GM12878 (cell line): Measurements from ENCODE around the gene ZNF462. TPM values are rescaled to one million over a fixed set of nuclear protein-coding genes. Genes with fewer than 3 reads are reported as not detected.

ENCODE experiments used
- ATAC-seq: fragments of 200-7000 bp; cut with Tn5 transposase; 3 replicates; pipeline ENCODE4 v1.9.1; 2020; ENCODE audit warnings: mild to moderate bottlenecking, moderate library complexity
- BruUV-seq: library from RNA; stranded (reverse); fragments of 400-500 nt; replicated peaks from 2 replicates; lab custom pipeline; 2021; lab: Mats Ljungman, UMichigan
- CTCF ChIA-PET: fragments of 300-600 bp; sonication (Branson Sonifier 250); formaldehyde crosslinking; extraction: SDS; loops from one replicate; lab custom pipeline; 2021; ENCODE audit warnings: inconsistent platforms; lab: Yijun Ruan, JAX
- POLR2A ChIA-PET: fragments of 350-600 bp; formaldehyde crosslinking; extraction: SDS; loops from one replicate; lab custom pipeline; 2021; ENCODE audit warnings: inconsistent platforms; lab: Charles Lee
- RAD21 ChIA-PET: fragments of 300-600 bp; sonication (Branson Sonifier 250); formaldehyde crosslinking; loops from one replicate; lab custom pipeline; 2023; ENCODE audit warnings: antibody characterized with exemption; ENCODE audit not compliant: unreplicated experiment; lab: Charles Lee
- SMC1A ChIA-PET: fragments of 300-600 bp; sonication (Branson Sonifier 250); formaldehyde crosslinking; loops from one replicate; lab custom pipeline; 2023; ENCODE audit not compliant: unreplicated experiment, uncharacterized antibody; lab: Charles Lee
- DNase-seq: peaks from one replicate; pipeline ENCODE4 v3.0.0-alpha.2; 2011; ENCODE audit warnings: low read depth, low spot score
- FAIRE-seq: peaks from 3 replicates; lab custom pipeline; 2011; peaks lifted over from hg19 to GRCh38; lab: Jason Lieb, UNC
- H2AFZ ChIP-seq: 2 replicates; pipeline ENCODE4 v1.6.0; 2011; ENCODE audit warnings: low read depth, low read length, control low read depth; ENCODE audit not compliant: control insufficient read depth
- H3K27ac ChIP-seq: 2 replicates; pipeline ENCODE4 v1.5.1; 2011; ENCODE audit warnings: control low read depth; ENCODE audit not compliant: control insufficient read depth, insufficient read depth
- H3K27me3 ChIP-seq, 2 experiments: replicated peaks in 1 of 2; 2 replicates each; pipeline versions ENCODE4 v1.6.0 to v1.6.1; 2011; ENCODE audit warnings: low read length in 1 of 2; ENCODE audit not compliant: control insufficient read depth in 2 of 2, insufficient read depth in 2 of 2
- H3K36me3 ChIP-seq, 2 experiments: 2 replicates each; pipeline ENCODE4 v1.5.1; 2011; ENCODE audit warnings: low read length in 1 of 2; ENCODE audit not compliant: control insufficient read depth in 2 of 2, insufficient read depth in 2 of 2
- H3K4me1 ChIP-seq: 2 replicates; pipeline ENCODE4 v1.6.1; 2011; ENCODE audit warnings: mild to moderate bottlenecking, low read length, moderate library complexity, mixed read lengths; ENCODE audit not compliant: control insufficient read depth, insufficient read depth
- H3K4me2 ChIP-seq: 2 replicates; pipeline ENCODE4 v1.6.0; 2011; ENCODE audit warnings: control low read depth; ENCODE audit not compliant: control insufficient read depth, insufficient read depth
- H3K4me3 ChIP-seq: fragments of 200-600 bp; sonication (generic); 2 replicates; pipeline ENCODE4 v1.5.1; 2016
- H3K79me2 ChIP-seq: 2 replicates; pipeline ENCODE4 v1.6.0; 2011; ENCODE audit warnings: low read length; ENCODE audit not compliant: control insufficient read depth, insufficient read depth
- H3K9ac ChIP-seq: 2 replicates; pipeline ENCODE4 v1.8.0; 2011; ENCODE audit warnings: low read length, control low read depth, mixed read lengths; ENCODE audit not compliant: control insufficient read depth, insufficient read depth
- H3K9me3 ChIP-seq: replicated peaks from 3 replicates; pipeline ENCODE4 v1.5.1; 2011; ENCODE audit warnings: mild to moderate bottlenecking, low read length; ENCODE audit not compliant: control insufficient read depth, insufficient read depth
- H4K20me1 ChIP-seq: 2 replicates; pipeline ENCODE4 v1.6.0; 2011; ENCODE audit not compliant: control insufficient read depth, insufficient read depth
- JUNB ChIP-seq: IDR thresholded peaks from 2 replicates; pipeline ENCODE4 v1.6.1; 2016; ENCODE audit warnings: antibody characterized with exemption, mild to moderate bottlenecking
- MEF2A ChIP-seq: IDR thresholded peaks from 2 replicates; pipeline ENCODE4 v1.6.1; 2011; ENCODE audit warnings: low read depth, mild to moderate bottlenecking, low read length, moderate library complexity; ENCODE audit not compliant: insufficient read depth
- NRF1 ChIP-seq: conservative IDR thresholded peaks from 2 replicates; pipeline ENCODE4 v1.6.1; 2011; ENCODE audit warnings: mild to moderate bottlenecking, low read depth, low read length, improper control_type of control experiment
- RAD51 ChIP-seq: fragments of 450-650 bp; IDR thresholded peaks from 2 replicates; pipeline ENCODE4 v1.6.1; 2016; ENCODE audit warnings: moderate library complexity, mild to moderate bottlenecking, inconsistent platforms
- SUZ12 ChIP-seq: fragments of 200-600 bp; sonication (generic); IDR thresholded peaks from one replicate; pipeline ENCODE4 v1.6.1; 2018; ENCODE audit warnings: antibody characterized with exemption, mild to moderate bottlenecking; ENCODE audit not compliant: unreplicated experiment
- WGBS: methylation state at CpG from one replicate; pipeline ENCODE4 v1.1.6; 2016; ENCODE audit warnings: low lambda C conversion rate; ENCODE audit not compliant: insufficient replicate concordance, insufficient coverage; ENCODE audit errors: missing lambda C conversion rate; 5-methylcytosine and 5-hydroxymethylcytosine counted together
- in situ Hi-C: fragments of 300-500 bp; cut with MboI; formaldehyde crosslinking; loops from 9 replicates; pipeline ENCODE4 v1.14.3; 2018; ENCODE audit warnings: mixed read lengths
- intact Hi-C: fragments of 100-400 bp; cut with micrococcal nuclease; formaldehyde crosslinking; loops from one replicate; pipeline ENCODE4 v1.14.2; 2022; ENCODE audit not compliant: unreplicated experiment
- polyA plus RNA-seq, 11 experiments: library from polyadenylated mRNA; depleted of rRNA in 4 of 11; unstranded in 6 of 11; stranded (reverse) in 5 of 11; fragments of >200 nt; fragmentation: Nextera tagmentation in 4 of 11; fragmentation: Illumina TruSeq in 1 of 11; extraction: Ambion mirVana in 4 of 11; extraction: Trizol in 1 of 11; gene quantifications; 1 replicate in 1 of 11; 2 replicates in 10 of 11; pipeline versions ENCODE4 v1.2.1 to v1.2.3, GENCODE V29; 2011 to 2016; ENCODE audit warnings: inconsistent platforms in 2 of 11, missing spikeins in 2 of 11, low read depth in 1 of 11
- total RNA-seq, 4 experiments: library from RNA; depleted of rRNA in 3 of 4; stranded (reverse); fragments of >200 nt in 3 of 4; fragmentation: Illumina TruSeq in 1 of 4; extraction: Trizol in 1 of 4; gene quantifications; 2 replicates each; pipeline versions ENCODE4 v1.2.1 to v1.2.3, GENCODE V29; 2013 to 2021
- TF ChIP-seq, protein P1 (sequence below): IDR thresholded peaks from 2 replicates; pipeline ENCODE4 v1.6.1; 2012; ENCODE audit warnings: improper control_type of control experiment, low read depth, low read length; ENCODE audit not compliant: insufficient replicate concordance
- TF ChIP-seq, protein P2 (sequence below): IDR thresholded peaks from 2 replicates; pipeline ENCODE4 v1.6.1; 2012; ENCODE audit warnings: low read depth, low read length, improper control_type of control experiment
- TF ChIP-seq, protein P3 (sequence below): IDR thresholded peaks from 2 replicates; pipeline ENCODE4 v1.6.1; 2011; ENCODE audit warnings: borderline replicate concordance, low read depth, mild to moderate bottlenecking, moderate library complexity, mixed read lengths, low read length; ENCODE audit not compliant: insufficient read depth; ENCODE audit errors: extremely low read length
- TF ChIP-seq, protein P4 (sequence below): fragments of 450-650 bp; formaldehyde crosslinking; IDR thresholded peaks from 2 replicates; pipeline ENCODE4 v1.4.0; 2020; ENCODE audit warnings: mild to moderate bottlenecking, moderate library complexity

ZNF462 gene
- total and polyA plus RNA-seq, 10 of the 15 experiments (the other 5 are each of a cell fraction or from before 2014, with no cell fraction given): 0.27 to 13.7 (median 0.55) TPM

DNA sequence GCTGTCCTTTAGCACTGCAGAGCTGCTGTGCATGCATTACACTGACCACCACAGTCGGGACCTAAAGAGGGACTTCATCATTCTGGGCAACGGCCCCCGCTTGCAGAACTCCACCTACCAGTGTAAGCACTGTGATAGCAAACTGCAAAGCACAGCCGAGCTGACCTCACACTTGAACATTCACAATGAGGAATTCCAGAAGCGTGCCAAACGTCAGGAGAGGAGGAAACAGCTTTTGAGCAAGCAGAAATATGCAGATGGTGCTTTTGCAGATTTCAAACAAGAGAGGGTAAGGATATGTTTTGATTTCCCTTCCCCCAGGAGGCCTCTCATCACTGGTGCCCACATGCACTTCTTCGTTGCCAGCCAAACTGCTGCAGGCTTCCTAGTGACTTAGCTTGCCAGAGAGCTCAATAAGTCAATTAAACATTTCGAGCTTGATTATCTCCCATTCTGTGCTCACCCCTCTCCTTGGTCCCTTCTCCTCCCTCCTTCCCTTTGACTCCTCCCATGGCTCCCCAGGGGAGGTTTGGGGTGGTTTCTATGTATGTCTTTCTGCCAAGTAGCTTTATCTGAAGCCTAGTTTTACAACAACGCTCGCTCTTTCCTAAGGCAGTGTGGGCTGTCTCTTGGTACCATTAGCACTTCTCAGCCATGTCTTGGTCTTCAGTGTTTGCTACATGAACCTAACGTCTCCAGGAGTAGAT is 66.7 kb downstream of the ZNF462 start (continued):
- TF ChIP-seq, protein P1, sequence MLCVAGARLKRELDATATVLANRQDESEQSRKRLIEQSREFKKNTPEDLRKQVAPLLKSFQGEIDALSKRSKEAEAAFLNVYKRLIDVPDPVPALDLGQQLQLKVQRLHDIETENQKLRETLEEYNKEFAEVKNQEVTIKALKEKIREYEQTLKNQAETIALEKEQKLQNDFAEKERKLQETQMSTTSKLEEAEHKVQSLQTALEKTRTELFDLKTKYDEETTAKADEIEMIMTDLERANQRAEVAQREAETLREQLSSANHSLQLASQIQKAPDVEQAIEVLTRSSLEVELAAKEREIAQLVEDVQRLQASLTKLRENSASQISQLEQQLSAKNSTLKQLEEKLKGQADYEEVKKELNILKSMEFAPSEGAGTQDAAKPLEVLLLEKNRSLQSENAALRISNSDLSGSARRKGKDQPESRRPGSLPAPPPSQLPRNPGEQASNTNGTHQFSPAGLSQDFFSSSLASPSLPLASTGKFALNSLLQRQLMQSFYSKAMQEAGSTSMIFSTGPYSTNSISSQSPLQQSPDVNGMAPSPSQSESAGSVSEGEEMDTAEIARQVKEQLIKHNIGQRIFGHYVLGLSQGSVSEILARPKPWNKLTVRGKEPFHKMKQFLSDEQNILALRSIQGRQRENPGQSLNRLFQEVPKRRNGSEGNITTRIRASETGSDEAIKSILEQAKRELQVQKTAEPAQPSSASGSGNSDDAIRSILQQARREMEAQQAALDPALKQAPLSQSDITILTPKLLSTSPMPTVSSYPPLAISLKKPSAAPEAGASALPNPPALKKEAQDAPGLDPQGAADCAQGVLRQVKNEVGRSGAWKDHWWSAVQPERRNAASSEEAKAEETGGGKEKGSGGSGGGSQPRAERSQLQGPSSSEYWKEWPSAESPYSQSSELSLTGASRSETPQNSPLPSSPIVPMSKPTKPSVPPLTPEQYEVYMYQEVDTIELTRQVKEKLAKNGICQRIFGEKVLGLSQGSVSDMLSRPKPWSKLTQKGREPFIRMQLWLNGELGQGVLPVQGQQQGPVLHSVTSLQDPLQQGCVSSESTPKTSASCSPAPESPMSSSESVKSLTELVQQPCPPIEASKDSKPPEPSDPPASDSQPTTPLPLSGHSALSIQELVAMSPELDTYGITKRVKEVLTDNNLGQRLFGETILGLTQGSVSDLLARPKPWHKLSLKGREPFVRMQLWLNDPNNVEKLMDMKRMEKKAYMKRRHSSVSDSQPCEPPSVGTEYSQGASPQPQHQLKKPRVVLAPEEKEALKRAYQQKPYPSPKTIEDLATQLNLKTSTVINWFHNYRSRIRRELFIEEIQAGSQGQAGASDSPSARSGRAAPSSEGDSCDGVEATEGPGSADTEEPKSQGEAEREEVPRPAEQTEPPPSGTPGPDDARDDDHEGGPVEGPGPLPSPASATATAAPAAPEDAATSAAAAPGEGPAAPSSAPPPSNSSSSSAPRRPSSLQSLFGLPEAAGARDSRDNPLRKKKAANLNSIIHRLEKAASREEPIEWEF: no peak
- TF ChIP-seq, protein P2, sequence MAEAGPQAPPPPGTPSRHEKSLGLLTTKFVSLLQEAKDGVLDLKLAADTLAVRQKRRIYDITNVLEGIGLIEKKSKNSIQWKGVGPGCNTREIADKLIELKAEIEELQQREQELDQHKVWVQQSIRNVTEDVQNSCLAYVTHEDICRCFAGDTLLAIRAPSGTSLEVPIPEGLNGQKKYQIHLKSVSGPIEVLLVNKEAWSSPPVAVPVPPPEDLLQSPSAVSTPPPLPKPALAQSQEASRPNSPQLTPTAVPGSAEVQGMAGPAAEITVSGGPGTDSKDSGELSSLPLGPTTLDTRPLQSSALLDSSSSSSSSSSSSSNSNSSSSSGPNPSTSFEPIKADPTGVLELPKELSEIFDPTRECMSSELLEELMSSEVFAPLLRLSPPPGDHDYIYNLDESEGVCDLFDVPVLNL: no peak
- no peak for TF ChIP-seq JUNB
- TF ChIP-seq, all 136 proteins: peak for 0

DNA sequence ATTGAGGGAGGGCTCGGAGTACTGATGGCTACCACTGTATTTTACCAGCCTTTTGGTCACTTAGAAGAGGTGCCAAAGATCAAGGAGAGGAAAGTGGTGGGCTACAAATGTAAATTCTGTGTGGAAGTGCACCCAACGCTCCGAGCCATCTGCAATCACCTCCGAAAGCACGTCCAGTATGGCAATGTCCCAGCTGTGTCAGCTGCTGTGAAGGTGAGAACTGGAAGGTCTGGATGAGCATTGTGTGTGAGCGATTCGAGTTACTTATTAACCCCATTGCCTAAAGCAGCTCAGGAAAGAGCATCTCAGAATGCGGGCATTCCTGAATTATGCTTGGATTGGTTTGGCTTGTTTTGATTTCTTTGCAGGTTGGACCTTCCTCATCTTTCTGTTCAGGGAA is 67.5 kb downstream of the ZNF462 start:
- ATAC-seq (no peak), DNase-seq (no peak), FAIRE-seq (no peak)
- in situ Hi-C loops (no loop called here), intact Hi-C loops (no loop called here)
- Histone ChIP-seq H3K27me3 (no peaks in the 10 kb centered on the region; a peak in 1 of 4 replicates), H3K9ac (no peak overlapping the region), H4K20me1 (no peaks in the 10 kb centered on the region), H3K27ac (no peak overlapping the region), H3K9me3 (no peaks in the 10 kb centered on the region; the same call in 2 of the 3 replicates), H3K36me3 (peaks cover 0 to 16% of the 10 kb centered on the region in 2 experiments; a peak in 2 of 4 replicates), H3K79me2 (no peaks in the 10 kb centered on the region), H3K4me3 (no peak overlapping the region), H2AFZ (no peak overlapping the region), H3K4me1 (no peaks in the 10 kb centered on the region), H3K4me2 (no peak overlapping the region)
- WGBS: 32% methylated on average over 8 of the region's 8 CpGs
- ChIA-PET SMC1A (interaction anchor here (0.8 to 7.4 kb wide), 5 partner anchors 9 to 150 kb away, joined by 3 to 43 read pairs (median 6); no protein-coding TSS in a partner anchor), RAD21 (no interaction called here), CTCF (interaction anchor here (0.8 to 1.5 kb wide), 3 partner anchors 8 to 72 kb away, joined by 3 to 5 read pairs (median 4); no protein-coding TSS in a partner anchor), POLR2A (no interaction called here)
- no TSS peak for BruUV-seq
- no peak for TF ChIP-seq RAD51
- TF ChIP-seq, protein P3, sequence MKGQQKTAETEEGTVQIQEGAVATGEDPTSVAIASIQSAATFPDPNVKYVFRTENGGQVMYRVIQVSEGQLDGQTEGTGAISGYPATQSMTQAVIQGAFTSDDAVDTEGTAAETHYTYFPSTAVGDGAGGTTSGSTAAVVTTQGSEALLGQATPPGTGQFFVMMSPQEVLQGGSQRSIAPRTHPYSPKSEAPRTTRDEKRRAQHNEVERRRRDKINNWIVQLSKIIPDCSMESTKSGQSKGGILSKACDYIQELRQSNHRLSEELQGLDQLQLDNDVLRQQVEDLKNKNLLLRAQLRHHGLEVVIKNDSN: no peak
- no peak for TF ChIP-seq MEF2A
- TF ChIP-seq SUZ12: no peak
- TF ChIP-seq NRF1: no peak
- TF ChIP-seq, protein P4, sequence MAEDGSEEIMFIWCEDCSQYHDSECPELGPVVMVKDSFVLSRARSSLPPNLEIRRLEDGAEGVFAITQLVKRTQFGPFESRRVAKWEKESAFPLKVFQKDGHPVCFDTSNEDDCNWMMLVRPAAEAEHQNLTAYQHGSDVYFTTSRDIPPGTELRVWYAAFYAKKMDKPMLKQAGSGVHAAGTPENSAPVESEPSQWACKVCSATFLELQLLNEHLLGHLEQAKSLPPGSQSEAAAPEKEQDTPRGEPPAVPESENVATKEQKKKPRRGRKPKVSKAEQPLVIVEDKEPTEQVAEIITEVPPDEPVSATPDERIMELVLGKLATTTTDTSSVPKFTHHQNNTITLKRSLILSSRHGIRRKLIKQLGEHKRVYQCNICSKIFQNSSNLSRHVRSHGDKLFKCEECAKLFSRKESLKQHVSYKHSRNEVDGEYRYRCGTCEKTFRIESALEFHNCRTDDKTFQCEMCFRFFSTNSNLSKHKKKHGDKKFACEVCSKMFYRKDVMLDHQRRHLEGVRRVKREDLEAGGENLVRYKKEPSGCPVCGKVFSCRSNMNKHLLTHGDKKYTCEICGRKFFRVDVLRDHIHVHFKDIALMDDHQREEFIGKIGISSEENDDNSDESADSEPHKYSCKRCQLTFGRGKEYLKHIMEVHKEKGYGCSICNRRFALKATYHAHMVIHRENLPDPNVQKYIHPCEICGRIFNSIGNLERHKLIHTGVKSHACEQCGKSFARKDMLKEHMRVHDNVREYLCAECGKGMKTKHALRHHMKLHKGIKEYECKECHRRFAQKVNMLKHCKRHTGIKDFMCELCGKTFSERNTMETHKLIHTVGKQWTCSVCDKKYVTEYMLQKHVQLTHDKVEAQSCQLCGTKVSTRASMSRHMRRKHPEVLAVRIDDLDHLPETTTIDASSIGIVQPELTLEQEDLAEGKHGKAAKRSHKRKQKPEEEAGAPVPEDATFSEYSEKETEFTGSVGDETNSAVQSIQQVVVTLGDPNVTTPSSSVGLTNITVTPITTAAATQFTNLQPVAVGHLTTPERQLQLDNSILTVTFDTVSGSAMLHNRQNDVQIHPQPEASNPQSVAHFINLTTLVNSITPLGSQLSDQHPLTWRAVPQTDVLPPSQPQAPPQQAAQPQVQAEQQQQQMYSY (CRISPR knock-in tag): no peak
